Measurements from ENCODE around the gene DNAAF3.
"Not testable (repeated sequence)": the region's sequence is repeated elsewhere in the genome, so short reads cannot be mapped to it uniquely, and the experiment has no call there.

Gene DNAAF3

DNA sequence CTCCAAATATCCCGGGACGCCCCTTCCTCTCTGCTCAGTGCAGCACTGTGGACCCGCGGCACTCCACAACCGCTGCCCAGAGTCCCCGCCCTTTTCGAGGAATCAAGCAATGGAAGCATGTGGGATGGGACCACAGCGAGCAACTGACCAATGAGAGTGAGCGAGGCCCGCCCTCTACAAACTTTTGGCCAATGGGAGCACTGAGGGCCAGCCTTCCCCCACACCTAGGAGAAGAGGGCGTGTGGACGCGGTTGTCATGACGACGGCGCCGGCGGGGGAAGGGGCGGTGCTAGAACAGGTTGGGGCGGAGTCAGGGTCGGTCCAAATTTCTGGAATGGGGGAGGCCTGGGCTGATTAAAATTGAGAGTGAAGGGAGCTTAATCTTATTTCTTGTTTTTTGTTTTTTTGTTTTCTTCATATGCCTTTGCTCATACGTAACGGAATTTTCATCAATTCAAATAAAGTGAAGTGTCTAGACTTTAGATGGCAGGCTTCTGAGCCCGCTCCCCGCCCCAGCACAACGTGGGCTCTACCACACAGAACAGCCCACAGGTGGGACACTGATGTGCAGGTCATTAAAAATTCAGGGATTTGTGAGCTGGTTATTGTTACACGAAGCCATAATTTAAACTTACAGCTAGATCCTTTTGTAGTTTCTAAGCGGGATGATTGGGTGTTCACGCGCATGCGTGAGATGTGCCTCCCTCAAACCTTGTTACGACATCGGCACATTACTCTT lies at the start of gene DNAAF3:
Gene DNAAF3, minus strand, starts transcription at position 84 of the 739 bp plus-strand sequence. CDS start 200 bp downstream, outside the sequence.
- peak; percentile 96 to 97 for DNase-seq

DNA sequence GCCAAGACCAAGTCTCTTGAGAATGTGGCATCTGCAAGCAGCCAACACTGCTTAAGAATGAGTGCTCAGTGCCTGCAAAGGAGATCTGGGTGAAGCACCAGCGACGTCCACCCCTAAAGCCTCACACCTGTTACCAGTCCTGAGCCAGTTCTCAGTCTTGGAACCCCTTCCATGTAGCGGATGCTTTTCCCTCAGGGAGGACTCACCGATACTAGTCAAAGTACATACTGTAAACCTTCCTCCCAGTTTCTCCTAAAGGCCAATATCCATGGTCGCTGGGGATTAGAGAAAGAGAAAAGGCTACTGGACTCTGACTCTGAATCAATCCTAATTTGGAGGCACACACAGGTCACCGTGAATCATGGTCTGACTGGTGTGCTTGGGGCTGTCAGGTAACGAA lies 47.1 kb upstream of the DNAAF3 start:
- no peak for DNase-seq

DNA sequence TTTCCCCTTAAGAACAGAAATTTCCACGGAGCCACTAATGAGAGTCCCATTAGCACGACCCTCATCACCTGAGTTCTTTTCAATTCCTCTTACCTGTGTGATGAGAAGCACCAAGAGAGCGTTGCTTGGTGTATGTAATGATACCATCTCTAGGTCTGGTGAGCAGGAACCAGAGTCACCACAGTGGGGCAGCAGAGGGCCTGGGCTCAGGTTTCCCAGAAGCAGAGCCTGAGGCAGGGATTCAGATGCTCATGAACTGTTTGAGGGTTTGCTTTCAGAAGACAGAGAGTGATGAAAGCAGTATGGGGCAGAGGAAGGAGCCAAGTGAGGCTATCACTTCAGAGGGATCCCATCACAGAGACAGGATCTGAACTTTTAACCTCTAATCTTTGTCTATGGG lies 46.0 kb upstream of the DNAAF3 start:
- DNase-seq = peak; percentile 36 to 38

DNA sequence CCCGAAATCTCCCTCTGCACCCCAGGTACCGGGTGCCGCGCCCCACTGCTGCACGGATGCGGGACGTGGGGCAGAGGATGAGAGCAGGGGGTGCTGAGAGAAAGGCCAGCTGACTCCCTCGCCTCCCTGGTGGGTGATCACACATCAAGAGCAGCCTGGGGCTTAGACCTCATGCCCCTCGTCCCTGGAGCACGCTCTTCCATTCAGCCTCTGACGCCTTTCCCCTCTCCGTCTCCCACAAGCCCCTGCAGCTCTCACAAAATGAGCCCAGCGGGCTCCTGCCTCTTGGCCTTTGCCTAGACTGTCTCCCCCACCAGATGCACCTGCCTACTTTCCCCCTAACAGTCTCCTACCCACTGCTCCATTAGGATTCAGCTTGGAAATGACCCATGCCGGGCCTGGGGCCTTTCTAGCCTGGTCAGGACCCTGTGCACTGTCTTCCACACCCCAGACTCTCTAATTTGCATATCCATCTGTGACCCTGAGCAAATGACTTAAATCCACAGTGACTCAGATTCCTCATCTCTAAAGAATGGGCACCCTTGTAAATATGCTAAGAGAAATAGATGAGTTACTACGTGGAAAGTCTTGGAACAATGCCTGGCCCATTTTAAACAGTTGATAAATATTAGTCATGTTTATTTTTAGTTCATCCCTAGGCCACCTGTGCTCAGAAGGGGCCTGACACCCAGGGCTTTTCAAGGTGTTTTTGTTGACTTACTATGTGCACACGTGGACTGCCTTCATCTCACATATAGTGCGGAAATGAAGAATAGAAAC lies 43.5 kb upstream of the DNAAF3 start:
- DNase-seq = peak; percentile 49 to 51

GRCh38 chr19:55208880-55209692 lies 42.7 kb upstream of the DNAAF3 start, which contains the start of gene PTPRH:
Gene PTPRH, minus strand, starts transcription at chr19:55209501. Its CDS starts 68 bp downstream, at chr19:55209433.
- DNase-seq = no peak

DNA sequence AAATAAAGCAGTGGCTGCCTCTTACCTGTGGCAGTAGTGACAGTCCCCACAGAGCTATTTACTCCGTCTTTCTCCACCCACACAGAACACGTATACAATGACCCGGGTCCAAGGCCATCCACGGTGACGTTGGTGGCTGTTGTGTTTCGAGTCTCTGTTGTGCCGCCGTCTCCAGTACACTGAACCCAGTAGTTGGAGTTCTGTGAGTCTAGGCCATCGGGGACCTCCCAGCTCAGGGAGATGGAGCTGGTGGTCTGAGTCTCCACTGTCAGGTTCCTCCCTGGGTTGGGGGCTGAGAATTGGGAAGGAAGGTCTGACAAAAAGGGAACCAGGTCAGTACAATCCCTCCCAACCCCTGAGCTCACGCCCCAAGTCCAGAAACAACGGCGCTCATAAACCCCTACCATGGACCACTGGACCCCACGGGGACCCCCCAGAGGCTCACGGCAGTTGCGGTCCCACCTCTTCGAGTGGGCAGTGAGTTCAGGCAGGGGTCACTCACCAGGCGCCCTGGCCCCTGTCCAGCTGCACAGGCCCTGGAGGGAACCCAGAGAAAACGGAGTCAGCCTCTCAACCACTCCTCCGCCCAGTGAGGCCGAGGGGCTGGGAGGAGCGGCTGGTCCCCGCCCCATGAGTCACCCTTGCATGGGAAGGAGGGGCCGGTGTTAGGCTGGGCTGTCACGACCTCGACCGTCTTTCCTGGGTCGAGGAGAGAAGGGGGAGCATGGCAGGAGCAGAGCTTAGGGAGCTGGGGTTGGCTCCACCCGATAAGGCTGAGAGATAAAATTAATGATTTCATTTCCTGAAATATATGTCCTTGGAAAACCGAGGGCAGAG lies 40.5 kb upstream of the DNAAF3 start:
- DNase-seq = peak; percentile 58 to 77

- DNase-seq = not testable (repeated sequence)
Observed at GRCh38 chr19:55202199-55202598, 35.8 kb upstream of the DNAAF3 start.

DNA sequence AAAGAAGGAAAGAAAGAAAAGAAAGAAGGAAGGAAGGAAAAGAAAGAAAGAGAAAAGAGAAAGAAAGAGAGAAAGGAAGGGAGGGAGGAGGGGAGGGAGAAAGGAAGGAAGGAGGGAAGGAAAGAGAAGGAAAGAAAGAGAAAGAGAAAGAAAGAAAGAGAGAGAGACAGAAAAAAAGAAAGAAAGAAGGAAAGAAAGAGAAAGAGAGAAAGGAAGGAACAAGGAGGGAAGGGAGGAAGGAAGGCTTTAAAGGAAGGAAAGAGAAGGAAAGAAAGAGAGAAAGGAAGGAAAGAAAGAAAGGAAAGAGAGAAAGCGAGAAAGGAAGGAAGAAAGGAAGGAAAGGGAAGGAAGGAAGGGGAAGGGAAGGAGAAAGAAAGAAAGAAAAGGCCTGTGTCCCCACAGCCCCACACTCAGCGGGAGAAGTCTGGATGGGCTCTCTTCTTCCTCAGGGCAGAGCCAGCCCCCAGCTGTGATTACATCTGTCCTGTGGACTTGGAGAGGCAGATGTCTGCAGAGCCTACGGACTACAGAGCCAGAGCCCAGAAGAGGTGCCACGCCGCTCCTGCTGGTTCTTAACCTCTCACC lies 33.3 kb upstream of the DNAAF3 start:
- no peak for DNase-seq

- DNase-seq = no peak
Observed at GRCh38 chr19:55198651-55199050, 32.2 kb upstream of the DNAAF3 start.

DNA sequence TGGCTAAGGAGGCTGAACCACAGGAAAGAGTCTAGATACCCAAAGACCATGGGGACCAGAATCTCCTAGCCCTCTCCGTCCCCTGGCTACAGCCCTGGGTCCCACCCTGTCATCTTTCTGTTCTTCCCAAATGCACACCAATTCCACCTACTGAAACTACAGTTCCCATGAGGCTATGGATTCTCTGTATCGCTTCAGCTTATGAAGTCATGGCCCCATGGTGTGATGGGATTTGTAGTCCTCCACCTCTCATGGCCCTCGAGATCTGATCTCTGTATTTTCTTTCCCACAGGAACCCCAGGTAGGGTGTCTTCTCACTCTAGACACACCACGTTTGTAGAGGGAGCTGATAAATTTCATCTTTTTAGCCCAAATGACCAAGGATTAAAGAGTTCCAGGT lies 31.1 kb upstream of the DNAAF3 start:
- no peak for DNase-seq

GRCh38 chr19:55196803-55197202 lies 30.4 kb upstream of the DNAAF3 start:
- no peak for DNase-seq

DNA sequence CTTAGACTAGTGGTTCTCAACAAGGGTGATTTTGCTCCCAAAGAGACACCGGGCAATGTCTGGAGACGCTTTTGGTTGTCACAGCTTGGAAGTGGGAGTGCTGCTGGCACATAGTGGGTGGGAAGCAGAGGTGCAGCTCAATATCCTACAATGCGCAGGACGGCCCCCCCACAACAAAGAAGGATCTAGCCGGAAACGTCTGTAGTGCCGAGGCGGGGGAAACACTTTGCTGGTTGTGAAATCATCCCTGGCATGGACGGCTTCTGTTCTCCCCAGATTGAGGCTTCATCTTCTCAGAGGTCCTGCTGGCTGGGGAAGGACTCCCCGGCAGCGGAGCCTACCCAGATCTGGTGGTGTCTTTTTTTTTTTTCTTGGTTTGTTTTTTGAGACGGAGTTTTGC lies 27.1 kb upstream of the DNAAF3 start:
- no peak for DNase-seq

GRCh38 chr19:55189403-55189835 lies 23.0 kb upstream of the DNAAF3 start:
- peak; percentile 78 to 92 for DNase-seq

- DNase-seq = peak; percentile 42 to 56
Observed at GRCh38 chr19:55188625-55189024, 22.2 kb upstream of the DNAAF3 start.

- no peak for DNase-seq
Observed at GRCh38 chr19:55186080-55186479, 19.7 kb upstream of the DNAAF3 start.

- no peak for DNase-seq
Observed at GRCh38 chr19:55181740-55182139, 15.3 kb upstream of the DNAAF3 start.

DNA sequence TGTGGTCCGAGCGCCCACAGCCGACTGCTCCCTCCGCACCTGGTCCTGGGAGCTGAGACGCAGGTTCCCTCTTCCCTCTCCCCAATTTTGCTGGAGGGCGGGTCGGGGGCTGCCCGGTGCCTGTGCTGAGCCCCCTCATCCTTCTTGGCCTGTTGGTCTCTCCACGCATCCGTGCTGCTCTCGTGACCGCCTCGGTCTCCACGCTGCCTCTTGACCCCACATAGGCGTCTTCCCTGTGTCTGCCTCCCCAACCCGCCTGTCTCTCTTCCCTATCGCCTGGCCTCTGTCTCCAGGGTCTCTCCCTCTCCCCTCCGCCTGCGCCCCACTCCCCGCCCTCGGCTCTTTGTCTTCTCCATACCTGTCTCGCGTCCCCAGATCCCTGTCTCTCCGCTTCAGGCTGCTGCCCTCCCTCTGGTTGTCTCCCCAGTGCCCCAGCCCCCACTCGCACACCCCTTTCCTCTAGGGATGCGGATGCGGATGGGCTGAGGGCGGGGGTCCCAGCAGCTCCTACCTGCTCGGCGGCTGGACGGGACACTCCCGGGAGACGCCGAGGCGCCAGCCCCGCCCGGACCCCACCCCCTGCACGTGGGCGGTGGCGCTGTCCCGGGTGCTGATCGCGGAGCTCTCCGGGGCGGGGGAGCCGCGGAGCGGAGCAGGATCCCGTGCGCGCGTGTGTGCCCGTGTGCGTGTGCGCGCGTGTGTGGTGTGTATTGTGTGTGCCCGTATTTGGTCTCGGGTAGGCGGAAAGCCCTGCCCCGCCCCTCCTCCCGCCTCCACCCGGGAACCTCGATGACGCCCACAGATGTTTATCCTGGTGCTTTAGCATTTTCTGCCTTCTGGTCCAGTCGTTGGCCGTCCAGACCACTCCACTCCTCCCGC lies 13.4 kb upstream of the DNAAF3 start, which contains the start of gene SYT5:
Gene SYT5, minus strand, starts transcription at position 684 of the 879 bp plus-strand sequence. CDS start 1,248 bp downstream, outside the sequence.
- no peak for DNase-seq

GRCh38 chr19:55178781-55179599 lies 12.6 kb upstream of the DNAAF3 start:
- peak; percentile 85 to 89 for DNase-seq

- peak in 1 of 2 experiments; percentile 65 for DNase-seq
Observed at GRCh38 chr19:55176076-55176475, 9.7 kb upstream of the DNAAF3 start.
